ENCODE data around the gene VEPH1.
A peak's percentile ranks its signal among the peaks of the same experiment; 100 is the strongest.

The VEPH1 gene

DNA sequence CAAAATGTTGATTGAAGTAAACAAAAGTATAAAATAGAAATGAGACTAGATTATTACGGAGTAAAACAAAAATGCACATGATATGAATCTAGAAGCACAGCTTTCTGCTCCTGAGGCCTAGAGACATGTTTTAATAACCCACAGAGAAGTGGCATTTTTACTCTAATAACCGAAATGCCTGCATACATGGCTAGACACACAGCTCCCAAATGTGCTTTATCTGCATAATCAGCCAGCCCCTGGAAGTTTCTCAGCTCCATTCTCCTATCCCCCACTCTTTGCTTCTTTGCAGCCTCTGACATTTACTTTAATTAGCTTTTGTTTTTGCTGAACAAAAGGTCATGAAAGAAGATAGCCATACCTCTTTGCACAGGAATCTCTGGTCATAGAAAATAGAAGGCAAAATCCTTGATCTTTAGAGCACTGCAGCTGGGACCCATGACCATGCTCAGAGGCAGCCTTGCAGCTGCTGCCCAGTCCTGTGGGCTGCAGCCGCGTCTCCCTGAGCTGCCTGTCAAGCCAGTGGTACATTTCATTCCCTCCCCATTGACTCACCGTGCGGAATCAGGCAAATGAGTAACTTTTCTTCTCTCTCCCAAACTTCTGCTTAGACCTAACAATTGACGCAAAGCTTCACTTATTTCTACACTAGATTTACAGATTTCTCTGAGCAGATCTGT, at the start of gene VEPH1:
VEPH1 (minus strand) TSS at position 501 of the 680 bp plus-strand sequence. CDS start 8,067 bp downstream, outside the sequence.
- no peak for DNase-seq

- DNase-seq = no peak
Observed at GRCh38 chr3:157551961-157552360, 48.7 kb upstream of the VEPH1 start.

DNA sequence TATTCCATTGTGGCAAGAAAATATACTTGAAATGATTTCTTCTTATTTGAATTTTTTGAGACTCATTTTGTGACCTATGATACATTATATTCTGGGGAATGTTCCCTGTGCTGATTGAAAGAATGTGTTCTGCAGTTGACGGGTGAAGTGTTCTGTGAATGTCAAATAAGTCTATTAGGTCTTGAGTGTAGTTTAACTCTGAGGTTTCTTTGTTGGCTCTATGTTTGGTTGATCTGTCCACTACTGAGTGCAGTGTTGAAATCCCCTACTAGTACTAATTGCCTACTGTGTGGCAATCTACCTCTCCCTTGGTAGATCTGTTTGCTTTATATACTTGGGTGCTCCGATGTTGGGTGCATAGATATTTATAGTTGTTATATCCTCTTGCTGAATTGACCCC, 46.3 kb upstream of the VEPH1 start:
- DNase-seq = no peak

DNA sequence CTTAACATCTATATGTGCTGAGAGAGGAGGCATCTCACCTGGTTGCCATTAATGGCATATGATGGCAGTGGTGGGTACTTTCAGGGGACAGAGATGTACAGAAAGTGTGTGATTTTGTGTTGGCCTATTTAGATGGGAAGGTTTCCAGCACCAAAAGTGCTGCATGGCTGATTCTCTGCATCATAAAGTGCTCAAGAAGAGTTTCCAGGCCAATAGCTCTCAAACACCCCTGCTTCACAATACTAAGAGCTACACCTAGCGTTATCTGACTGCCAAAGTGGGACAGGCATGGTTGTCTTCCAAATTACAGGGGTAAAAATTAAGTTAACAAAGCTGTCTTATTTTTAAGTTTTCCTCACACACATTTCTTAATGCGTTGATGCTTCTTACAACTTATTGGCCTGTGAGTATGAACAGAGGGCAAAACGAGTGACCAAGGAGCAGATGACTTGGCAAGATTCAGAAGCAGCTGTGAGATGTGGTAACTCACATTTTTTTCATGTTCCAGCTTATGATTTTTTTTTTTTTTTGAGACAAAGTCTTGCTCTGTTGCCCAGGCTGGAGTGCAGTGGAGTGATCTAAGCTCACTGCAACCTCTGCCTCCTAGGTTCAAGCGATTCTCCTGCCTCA, 41.4 kb upstream of the VEPH1 start:
- no peak for DNase-seq

DNA sequence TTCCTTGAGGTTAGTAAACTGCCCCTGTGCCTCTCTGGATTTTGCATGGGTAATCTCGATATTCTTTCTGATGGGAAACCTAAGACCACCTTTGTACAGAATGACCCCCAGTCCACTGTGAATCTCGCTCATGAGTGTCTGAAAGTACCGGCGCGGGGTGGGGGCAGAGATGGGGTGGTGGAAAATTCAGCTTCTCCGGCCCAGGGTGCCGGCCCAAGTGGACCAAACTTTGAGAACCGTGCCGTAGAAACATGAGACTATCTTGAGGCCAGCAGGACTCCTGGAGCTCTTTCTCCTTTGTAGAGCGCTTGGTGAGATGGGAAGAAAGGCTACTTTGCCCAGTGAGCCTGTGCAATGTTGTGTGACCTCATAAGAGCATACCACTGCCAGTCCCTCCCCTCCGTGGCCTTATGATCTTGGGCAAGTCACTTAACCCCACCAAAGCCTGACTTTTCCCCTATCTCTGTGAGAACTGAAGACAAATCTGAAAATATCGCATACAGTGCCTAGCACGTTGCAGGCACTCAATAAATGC, 40.4 kb upstream of the VEPH1 start:
- DNase-seq = no peak

DNA sequence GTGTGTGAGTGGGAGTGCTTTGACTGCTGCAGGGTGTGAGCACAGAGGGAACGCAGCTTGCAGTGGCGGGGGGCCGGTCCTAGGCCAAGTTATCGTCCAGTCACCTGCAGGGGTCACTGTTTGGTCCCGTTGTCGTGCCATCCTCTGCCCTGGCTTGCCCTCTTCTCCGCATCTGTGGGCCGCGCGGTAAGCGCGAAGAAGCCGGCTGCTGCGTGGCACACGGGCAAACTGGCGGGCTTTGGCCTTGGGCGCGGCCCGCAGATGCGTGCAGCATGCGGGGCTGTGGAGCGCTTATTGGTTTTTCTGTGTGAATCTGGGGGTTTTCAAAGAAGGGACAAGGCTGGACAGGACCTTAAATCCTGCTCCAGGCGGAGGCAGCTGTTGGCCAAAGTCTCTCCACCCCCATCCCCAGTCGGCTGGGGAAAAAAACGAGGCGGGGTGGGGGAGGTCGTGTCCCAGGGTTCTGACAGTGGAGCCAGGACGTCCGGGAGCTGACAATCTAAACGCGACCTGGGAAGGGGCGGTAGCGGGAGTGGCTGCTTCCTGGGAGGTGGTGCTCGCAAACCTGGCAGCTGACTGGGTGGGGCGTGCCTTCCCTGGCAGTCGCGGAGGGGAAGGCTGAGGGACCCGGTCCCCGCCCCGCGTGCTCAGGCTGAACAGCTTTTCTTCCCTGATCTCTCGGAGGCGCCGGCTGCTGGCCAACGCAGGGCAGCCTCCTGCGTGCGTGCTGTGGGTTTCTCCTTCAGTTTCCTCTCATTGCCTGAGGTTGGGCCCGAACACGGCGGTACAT, 39.7 kb upstream of the VEPH1 start:
- DNase-seq = no peak

DNA sequence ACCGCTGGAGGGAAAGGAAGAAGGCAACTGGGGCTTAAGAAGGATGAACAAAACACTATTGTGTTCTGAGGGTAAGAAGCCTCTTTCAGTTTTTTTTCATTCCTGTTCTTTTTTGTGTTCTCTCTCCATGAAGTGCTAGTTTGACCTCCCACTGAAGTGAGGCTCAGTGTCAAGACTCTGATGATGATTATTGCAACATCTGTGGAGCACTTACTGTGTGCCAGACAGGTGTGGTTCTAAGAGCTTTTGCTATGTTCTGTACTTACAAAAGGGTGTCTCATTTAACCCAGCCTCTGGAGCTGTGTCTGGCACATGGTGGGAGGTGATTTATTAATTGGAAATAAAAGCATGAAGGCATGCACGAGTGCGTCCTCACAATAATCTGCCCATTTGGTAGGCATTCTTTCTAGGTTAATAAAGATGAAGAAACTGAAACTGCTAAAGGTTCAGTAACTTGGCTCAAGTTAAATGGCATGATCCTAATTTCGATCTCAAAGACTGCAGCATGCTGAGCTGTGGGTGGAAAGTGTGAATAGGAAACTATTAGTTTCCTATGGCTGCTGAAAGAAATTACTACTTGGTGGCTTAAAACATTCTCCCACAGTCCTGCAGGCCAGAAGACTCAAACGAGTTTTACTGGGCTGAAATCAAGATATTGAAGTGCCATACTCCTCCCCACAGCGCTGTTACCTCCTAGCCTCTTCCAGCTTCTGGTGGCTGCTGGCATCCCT, 38.5 kb upstream of the VEPH1 start:
- DNase-seq = no peak

DNA sequence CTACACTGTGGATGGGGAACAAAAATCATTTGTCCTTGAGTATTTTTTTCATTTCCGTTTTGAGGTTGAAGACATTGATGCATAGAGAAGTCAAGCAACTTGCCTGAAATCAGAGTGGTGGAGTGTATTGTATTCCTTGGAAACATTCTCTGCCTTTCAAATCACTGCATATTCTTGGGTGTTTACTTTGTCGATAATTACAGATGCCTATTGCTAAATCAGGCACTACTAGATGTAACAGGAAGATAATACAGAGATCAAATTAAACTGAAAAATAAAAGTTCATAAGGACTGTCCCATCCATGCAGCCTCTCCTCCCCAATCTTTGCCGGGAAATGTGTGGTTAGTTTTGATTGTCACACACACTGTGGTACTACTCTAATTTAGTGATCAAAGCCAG, 37.4 kb upstream of the VEPH1 start:
- DNase-seq = no peak

DNA sequence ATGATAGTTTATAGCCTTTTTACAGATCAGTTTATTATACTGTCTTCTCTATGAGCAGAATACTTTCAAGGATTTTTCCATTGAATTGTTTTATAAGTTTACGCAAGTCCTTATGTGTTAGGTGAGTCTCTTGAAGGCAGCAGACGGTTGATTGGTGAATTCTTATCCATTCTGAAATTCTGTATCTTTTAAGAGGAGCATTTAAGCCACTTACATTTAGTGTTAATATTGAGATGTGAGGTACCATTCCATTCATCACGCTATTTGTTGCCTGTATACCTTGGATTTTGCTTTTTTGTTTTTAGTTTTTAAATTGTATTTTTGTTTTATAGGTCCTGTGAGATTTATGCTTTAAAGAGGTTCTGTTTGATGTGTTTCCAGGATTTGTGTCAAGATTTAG, 32.5 kb upstream of the VEPH1 start:
- no peak for DNase-seq

- no peak for DNase-seq
Observed at GRCh38 chr3:157534725-157535161, 31.5 kb upstream of the VEPH1 start.

DNA sequence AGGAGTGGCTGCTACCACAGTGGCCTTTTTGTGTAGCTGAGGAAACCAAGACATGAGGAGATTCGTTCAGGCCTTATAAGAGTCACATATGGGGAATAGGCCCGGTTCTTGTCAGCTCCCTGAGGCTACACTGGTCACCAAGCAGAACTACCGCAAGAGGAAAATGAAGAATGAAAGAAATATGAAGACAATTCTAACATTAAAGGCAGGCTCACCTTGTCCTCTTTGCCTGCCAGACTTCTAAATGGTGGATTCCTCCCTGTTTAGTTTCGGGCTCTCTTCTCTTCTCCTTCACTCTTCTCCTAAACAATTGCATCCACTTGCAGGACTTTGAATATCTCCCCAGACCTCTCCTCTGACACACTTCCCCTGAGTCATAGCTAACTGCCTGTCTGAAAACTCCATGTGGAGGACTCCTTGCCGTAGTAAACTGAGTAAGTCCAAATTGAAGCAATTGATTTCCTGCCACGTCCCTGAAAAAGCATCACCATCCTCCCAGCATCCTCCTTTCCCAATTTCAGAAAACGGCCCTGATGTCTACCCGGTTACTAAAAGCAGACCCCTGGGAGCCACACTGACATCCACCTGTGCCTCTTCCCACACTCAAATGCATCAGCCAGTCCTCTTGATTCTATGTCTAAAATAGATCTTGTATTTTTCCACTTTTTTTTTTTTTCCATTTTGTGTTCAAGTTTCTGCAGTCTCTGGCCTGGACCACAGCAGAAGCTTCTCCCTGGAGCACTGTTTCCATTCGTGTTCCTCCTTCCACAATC, 30.3 kb upstream of the VEPH1 start:
- DNase-seq = no peak

DNA sequence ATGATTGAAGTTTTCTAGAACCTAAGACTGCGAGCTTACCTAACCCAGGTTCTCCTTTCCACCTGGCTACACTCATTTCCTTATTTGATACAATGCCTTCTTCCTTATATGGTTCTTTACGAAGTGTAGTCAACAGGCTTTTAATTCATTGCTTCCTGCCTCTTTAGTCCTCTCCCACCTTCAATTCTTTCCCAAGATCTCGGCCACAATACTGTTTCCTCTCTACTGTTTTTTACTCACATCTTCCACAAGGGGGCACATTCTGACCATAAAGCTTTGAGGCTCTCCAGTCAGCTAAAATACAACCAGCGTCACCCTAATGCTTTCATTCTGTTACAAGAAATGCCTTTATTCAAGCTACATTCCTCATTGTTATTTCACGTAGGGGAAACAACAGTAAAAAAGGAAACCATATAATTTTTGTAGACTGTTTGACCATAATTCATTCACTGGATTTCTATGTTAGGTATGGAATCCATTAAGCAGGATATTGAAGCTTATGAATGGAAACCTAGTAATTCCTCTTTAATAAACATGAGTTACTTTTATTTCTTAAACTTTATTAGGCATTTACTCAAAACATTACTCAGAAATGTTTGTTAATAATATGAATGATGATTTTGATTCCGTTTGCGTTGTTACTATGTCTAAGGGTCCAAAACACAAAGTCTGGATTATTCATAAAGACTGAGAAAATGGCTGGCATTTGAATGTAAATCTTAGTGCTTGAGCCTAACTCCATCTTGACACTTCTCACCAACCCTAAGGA, 29.5 kb upstream of the VEPH1 start:
- peak; percentile 71 for DNase-seq

DNA sequence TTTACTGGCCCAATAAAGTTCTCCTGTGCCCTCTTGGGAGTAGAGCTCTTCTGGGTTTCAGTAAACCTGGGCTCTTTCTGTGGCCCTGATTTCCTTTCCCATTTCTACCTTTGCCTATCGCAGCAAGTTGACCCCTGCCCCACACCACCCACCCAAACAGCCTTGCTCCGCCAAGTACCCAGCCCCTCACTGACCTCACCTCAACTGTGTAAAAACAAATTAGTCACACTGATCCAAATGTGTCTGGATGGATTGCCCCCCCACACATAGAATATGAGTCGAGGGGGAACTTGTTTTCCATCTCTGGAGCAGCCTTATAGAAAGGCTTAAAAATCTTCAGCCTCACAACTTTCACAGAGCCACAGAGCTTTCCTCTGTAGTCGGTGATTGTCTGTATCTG, 28.6 kb upstream of the VEPH1 start:
- no peak for DNase-seq

DNA sequence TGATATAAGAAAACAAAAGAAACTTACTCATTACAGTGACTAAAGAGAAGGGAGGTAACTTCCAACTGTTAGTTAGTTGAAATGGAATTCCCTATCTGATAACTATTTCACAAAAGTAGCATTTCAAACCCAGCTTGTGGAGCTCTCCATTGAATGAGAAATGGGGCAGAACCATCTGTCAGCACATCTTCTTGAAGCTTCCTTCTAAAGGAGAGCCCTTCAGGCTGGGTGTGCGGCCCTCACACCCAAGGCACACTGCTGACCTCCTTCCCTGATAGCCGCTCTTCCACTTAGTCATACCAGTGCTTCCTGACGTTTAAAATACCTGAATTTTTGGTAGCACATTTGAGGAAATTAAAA, 28.1 kb upstream of the VEPH1 start:
- DNase-seq = no peak

- no peak for DNase-seq
Observed at GRCh38 chr3:157530637-157531300, 27.6 kb upstream of the VEPH1 start.

GRCh38 chr3:157529751-157530150, 26.5 kb upstream of the VEPH1 start:
- no peak for DNase-seq

GRCh38 chr3:157529085-157529484, 25.9 kb upstream of the VEPH1 start:
- DNase-seq = no peak

GRCh38 chr3:157527131-157527881, 24.1 kb upstream of the VEPH1 start:
- DNase-seq = no peak

GRCh38 chr3:157526036-157526435, 22.8 kb upstream of the VEPH1 start:
- DNase-seq = no peak

DNA sequence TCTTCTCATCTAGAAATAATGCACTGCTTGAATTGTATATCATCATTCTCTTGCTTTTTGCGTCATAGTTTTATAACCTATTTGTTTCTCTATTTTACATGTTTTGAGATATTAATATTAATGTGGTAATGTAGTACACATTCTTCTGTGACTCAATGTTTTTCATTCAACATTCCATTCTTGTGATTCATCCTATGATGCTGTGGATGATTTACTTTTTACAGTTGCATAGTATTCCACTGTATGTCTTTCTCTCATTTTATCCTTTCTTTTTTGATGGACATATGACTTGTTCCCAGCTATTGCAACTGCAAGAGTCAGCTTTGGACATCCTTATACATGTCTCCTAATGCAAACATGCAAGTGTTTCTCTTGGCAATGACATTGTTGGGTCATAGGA, 20.6 kb upstream of the VEPH1 start:
- no peak for DNase-seq
